ENCODE measurements around the gene MYADML2. TPM values are rescaled to one million over a fixed set of nuclear protein-coding genes. Genes with fewer than 3 reads are reported as not detected.

MYADML2 gene
- total RNA-seq, 1 experiment from 2014 or later, result not detected

DNA sequence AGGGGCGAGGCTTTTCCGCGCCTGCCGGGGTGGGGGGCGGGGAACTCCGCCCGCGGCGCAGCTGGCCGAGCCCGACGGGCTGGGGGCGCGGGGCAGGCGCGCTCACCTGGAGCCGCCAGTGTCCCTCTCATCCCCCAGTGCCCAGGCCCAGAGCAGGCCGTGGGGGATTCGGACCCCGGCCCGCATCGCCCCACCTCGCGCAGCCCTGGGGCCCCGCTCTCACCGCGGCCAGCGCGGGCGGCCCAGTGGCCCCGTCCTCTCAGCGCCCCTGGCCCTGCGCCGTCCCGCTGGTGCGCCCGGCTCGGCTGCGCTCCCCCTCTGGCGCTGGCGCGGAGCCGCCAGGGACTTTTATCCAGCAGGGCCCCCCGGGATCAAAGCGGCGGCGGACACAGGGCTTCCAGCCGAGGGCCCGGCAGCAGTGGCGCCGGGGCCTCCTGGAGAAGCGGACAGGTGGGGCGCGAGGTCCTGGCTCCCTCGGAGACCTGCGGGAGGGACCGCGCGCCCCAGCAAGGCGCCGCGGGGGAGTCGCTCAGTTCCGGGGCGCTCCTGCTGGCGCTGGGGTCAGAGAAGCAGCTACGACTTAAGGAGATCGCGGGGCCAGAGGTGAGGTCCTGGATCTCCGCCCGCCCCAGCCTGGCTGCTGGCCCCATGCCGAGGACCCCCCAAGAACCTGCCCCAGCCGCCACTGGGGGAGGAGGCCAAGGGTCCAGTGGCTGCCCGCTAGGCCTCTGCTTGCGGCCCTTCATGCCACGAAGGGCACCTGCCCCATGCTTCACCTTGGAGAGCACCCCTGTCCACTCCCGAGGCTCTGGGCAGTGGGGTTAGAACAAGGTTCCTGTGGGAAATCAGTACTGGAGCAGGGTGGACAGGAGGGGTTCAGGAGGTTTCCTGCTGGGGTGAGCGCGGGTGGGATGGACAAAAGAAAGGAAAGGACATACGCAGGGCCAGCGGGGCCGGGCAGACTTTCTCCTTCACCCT lies 14.8 kb upstream of the MYADML2 start:
- H4K20me1 ChIP-seq (ENCODE audit: low read length), result no peaks in the 10 kb centered on the region
- BruUV-seq (replicated peaks), result no TSS peak
- ATAC-seq (no peak), DNase-seq (no peak)
- H3K27ac ChIP-seq (ENCODE audit: low read length), result no peak overlapping the region
- no peaks in the 10 kb centered on the region for H3K36me3 ChIP-seq (ENCODE audit: low read depth, low read length)
- no peak overlapping the region for H3K4me3 ChIP-seq (ENCODE audit: low read length)
- POLR2A ChIA-PET (ENCODE audit: unreplicated experiment), result no interaction called here
- CTCF ChIA-PET, result no interaction called here
- no peaks in the 10 kb centered on the region for H3K79me2 ChIP-seq (ENCODE audit: low read length)
- no peaks in the 10 kb centered on the region for H3F3A ChIP-seq (ENCODE audit: low read length, unreplicated experiment)
- H3K4me2 ChIP-seq (ENCODE audit: low read length), result no peak overlapping the region
- no peaks in the 10 kb centered on the region for H3K9me2 ChIP-seq (replicated peaks; ENCODE audit: low read length)
- no peaks in the 10 kb centered on the region for H3K4me1 ChIP-seq (ENCODE audit: insufficient read depth, low read length)
- H2AFZ ChIP-seq (ENCODE audit: low read length), result no peak overlapping the region
- peaks cover 22% of the 10 kb centered on the region for H3K27me3 ChIP-seq (ENCODE audit: low read length)
- H3K9ac ChIP-seq (ENCODE audit: low read length), result no peak overlapping the region
- H3K9me3 ChIP-seq (ENCODE audit: low read length), result no peaks in the 10 kb centered on the region
- no peak for TF ChIP-seq EZH2 (IDR thresholded peaks at IDR 0.05; ENCODE audit: low read length, unreplicated experiment)
- TF ChIP-seq EZH2phosphoT487 (IDR thresholded peaks at IDR 0.05; ENCODE audit: borderline replicate concordance, low read length), result no peak
- TF ChIP-seq, protein P1, sequence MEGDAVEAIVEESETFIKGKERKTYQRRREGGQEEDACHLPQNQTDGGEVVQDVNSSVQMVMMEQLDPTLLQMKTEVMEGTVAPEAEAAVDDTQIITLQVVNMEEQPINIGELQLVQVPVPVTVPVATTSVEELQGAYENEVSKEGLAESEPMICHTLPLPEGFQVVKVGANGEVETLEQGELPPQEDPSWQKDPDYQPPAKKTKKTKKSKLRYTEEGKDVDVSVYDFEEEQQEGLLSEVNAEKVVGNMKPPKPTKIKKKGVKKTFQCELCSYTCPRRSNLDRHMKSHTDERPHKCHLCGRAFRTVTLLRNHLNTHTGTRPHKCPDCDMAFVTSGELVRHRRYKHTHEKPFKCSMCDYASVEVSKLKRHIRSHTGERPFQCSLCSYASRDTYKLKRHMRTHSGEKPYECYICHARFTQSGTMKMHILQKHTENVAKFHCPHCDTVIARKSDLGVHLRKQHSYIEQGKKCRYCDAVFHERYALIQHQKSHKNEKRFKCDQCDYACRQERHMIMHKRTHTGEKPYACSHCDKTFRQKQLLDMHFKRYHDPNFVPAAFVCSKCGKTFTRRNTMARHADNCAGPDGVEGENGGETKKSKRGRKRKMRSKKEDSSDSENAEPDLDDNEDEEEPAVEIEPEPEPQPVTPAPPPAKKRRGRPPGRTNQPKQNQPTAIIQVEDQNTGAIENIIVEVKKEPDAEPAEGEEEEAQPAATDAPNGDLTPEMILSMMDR (conservative IDR thresholded peaks at IDR 0.05; ENCODE audit: low read depth, low read length), result no peak
- intact Hi-C loops (cut with micrococcal nuclease), result no loop called here

DNA sequence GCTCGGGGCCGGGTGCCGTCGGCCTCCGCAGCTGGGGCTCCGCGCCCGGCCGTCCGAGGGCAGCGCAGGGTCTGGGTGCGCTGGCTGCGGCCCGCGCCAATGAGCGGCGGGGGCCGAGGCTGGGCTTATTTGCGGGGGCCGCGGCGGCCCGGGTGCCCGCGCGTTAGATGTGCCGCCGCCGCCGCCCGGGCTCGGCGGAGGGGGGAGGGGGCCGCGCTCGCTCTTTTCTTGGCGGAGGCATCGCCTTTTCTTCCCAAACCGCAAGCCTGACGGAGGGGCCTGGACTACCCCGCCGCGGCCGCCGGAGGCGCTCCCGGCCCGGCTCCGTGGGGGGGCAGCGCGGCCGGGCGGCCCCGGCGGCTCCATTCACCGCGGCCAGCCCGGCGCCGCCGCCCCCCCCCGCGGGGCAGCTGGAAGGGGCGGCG lies 14.1 kb upstream of the MYADML2 start, which contains the start of gene NOTUM:
TSS of gene NOTUM (minus strand) at position 101 of the 425 bp plus-strand sequence. CDS start 278 bp downstream, outside the sequence.
- intact Hi-C loops (cut with micrococcal nuclease), result no loop called here
- BruUV-seq (replicated peaks), result no TSS peak
- DNase-seq (peak; percentile 35), ATAC-seq (peak; percentile 16; the same call in 1 of the 2 replicates)
- no peaks in the 10 kb centered on the region for H3K9me2 ChIP-seq (replicated peaks; ENCODE audit: low read length)
- no peak within 1 kb of the TSS for H3K9ac ChIP-seq (ENCODE audit: low read length)
- no peaks in the 10 kb centered on the region for H3K4me1 ChIP-seq (ENCODE audit: insufficient read depth, low read length)
- no peaks in the 10 kb centered on the region for H3K79me2 ChIP-seq (ENCODE audit: low read length)
- ChIA-PET CTCF (no interaction called here), POLR2A (ENCODE audit: unreplicated experiment) (no interaction called here)
- H2AFZ ChIP-seq (ENCODE audit: low read length), result peak within 1 kb of the TSS; percentile 79
- H3K4me3 ChIP-seq (ENCODE audit: low read length), result peak within 1 kb of the TSS; percentile 52
- no peaks in the 10 kb centered on the region for H3K9me3 ChIP-seq (ENCODE audit: low read length)
- H3K27ac ChIP-seq (ENCODE audit: low read length), result no peak within 1 kb of the TSS
- H3F3A ChIP-seq (ENCODE audit: low read length, unreplicated experiment), result no peaks in the 10 kb centered on the region
- peak within 1 kb of the TSS; percentile 78 for H3K4me2 ChIP-seq (ENCODE audit: low read length)
- peaks cover 22% of the 10 kb centered on the region for H3K27me3 ChIP-seq (ENCODE audit: low read length)
- H4K20me1 ChIP-seq (ENCODE audit: low read length), result no peaks in the 10 kb centered on the region
- no peaks in the 10 kb centered on the region for H3K36me3 ChIP-seq (ENCODE audit: low read depth, low read length)
- TF ChIP-seq EZH2phosphoT487 (IDR thresholded peaks at IDR 0.05; ENCODE audit: borderline replicate concordance, low read length) (no peak), EZH2 (IDR thresholded peaks at IDR 0.05; ENCODE audit: low read length, unreplicated experiment) (no peak)
- TF ChIP-seq, protein P1 (conservative IDR thresholded peaks at IDR 0.05; ENCODE audit: low read depth, low read length), result no peak
